ENCODE data around the gene TRAPPC2. TPM values are rescaled to one million over a fixed set of nuclear protein-coding genes. Genes with fewer than 3 reads are reported as not detected.

TRAPPC2 gene
- total and polyA plus RNA-seq, 4 donors = 3.1 to 12.3 (median 8.8) TPM

DNA sequence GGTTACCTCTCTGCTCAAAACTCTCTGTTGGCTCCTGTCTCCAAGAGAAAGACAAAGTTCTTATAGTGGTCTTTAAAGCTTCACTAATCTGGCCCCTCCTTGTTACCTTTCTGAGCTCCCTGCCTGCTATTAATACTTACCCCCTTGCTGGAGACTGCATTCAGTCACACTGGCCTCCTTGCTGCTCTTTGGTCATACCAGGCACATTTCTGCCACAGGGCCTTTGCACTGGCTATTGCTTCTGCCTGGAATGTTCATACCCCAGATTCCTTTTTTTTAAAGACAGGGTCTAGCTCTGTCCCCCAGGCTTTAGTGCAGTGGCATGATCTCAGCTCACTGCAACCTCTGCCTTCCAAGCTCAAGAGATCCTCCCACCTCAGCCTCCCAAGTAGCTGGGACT is 61.4 kb downstream of the TRAPPC2 start:
- H3K4me1 ChIP-seq (ENCODE audit: control insufficient read depth in 4 of 4, insufficient read depth in 4 of 4, low read length in 3 of 4) = no peaks in the 10 kb centered on the region
- peaks cover 0 to 3% (median 0%) of the 10 kb centered on the region in 4 donors for H3K9me3 ChIP-seq (ENCODE audit: control insufficient read depth in 4 of 4, low read length in 3 of 4)
- no peak for DNase-seq (ENCODE audit: low spot score)
- no peak overlapping the region for H3K4me3 ChIP-seq (ENCODE audit: low read depth in 1 of 3, low read length in 3 of 3)
- H3K27me3 ChIP-seq (ENCODE audit: control insufficient read depth in 4 of 4, insufficient read depth in 4 of 4, low read length in 3 of 4) = no peaks in the 10 kb centered on the region
- no peak overlapping the region for H3K9ac ChIP-seq (ENCODE audit: low read depth in 1 of 2, low read length in 2 of 2)
- H3K27ac ChIP-seq (ENCODE audit: low read depth in 1 of 2, low read length in 2 of 2) = no peak overlapping the region
- H3K36me3 ChIP-seq (ENCODE audit: control insufficient read depth in 4 of 4, insufficient read depth in 3 of 4, low read depth in 1 of 4, low read length in 3 of 4) = no peaks in the 10 kb centered on the region
- TF ChIP-seq, protein P1, sequence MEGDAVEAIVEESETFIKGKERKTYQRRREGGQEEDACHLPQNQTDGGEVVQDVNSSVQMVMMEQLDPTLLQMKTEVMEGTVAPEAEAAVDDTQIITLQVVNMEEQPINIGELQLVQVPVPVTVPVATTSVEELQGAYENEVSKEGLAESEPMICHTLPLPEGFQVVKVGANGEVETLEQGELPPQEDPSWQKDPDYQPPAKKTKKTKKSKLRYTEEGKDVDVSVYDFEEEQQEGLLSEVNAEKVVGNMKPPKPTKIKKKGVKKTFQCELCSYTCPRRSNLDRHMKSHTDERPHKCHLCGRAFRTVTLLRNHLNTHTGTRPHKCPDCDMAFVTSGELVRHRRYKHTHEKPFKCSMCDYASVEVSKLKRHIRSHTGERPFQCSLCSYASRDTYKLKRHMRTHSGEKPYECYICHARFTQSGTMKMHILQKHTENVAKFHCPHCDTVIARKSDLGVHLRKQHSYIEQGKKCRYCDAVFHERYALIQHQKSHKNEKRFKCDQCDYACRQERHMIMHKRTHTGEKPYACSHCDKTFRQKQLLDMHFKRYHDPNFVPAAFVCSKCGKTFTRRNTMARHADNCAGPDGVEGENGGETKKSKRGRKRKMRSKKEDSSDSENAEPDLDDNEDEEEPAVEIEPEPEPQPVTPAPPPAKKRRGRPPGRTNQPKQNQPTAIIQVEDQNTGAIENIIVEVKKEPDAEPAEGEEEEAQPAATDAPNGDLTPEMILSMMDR (IDR thresholded peaks at IDR 0.05; ENCODE audit: low read depth, low read length, missing input control) = no peak
- no peak for TF ChIP-seq HNF4G (IDR thresholded peaks at IDR 0.05)
- TF ChIP-seq, protein P2, sequence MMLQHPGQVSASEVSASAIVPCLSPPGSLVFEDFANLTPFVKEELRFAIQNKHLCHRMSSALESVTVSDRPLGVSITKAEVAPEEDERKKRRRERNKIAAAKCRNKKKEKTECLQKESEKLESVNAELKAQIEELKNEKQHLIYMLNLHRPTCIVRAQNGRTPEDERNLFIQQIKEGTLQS (IDR thresholded peaks at IDR 0.05) = no peak
- TF ChIP-seq, protein P3, sequence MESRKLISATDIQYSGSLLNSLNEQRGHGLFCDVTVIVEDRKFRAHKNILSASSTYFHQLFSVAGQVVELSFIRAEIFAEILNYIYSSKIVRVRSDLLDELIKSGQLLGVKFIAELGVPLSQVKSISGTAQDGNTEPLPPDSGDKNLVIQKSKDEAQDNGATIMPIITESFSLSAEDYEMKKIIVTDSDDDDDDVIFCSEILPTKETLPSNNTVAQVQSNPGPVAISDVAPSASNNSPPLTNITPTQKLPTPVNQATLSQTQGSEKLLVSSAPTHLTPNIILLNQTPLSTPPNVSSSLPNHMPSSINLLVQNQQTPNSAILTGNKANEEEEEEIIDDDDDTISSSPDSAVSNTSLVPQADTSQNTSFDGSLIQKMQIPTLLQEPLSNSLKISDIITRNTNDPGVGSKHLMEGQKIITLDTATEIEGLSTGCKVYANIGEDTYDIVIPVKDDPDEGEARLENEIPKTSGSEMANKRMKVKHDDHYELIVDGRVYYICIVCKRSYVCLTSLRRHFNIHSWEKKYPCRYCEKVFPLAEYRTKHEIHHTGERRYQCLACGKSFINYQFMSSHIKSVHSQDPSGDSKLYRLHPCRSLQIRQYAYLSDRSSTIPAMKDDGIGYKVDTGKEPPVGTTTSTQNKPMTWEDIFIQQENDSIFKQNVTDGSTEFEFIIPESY (IDR thresholded peaks at IDR 0.05) = no peak
- TF ChIP-seq RXRA (IDR thresholded peaks at IDR 0.05) = no peak
- TF ChIP-seq, protein P4, sequence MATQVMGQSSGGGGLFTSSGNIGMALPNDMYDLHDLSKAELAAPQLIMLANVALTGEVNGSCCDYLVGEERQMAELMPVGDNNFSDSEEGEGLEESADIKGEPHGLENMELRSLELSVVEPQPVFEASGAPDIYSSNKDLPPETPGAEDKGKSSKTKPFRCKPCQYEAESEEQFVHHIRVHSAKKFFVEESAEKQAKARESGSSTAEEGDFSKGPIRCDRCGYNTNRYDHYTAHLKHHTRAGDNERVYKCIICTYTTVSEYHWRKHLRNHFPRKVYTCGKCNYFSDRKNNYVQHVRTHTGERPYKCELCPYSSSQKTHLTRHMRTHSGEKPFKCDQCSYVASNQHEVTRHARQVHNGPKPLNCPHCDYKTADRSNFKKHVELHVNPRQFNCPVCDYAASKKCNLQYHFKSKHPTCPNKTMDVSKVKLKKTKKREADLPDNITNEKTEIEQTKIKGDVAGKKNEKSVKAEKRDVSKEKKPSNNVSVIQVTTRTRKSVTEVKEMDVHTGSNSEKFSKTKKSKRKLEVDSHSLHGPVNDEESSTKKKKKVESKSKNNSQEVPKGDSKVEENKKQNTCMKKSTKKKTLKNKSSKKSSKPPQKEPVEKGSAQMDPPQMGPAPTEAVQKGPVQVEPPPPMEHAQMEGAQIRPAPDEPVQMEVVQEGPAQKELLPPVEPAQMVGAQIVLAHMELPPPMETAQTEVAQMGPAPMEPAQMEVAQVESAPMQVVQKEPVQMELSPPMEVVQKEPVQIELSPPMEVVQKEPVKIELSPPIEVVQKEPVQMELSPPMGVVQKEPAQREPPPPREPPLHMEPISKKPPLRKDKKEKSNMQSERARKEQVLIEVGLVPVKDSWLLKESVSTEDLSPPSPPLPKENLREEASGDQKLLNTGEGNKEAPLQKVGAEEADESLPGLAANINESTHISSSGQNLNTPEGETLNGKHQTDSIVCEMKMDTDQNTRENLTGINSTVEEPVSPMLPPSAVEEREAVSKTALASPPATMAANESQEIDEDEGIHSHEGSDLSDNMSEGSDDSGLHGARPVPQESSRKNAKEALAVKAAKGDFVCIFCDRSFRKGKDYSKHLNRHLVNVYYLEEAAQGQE (IDR thresholded peaks at IDR 0.05) = no peak
- TF ChIP-seq GABPA (IDR thresholded peaks at IDR 0.05 in 1 of 2, conservative IDR thresholded peaks at IDR 0.05 in 1 of 2) = no peak
- no peak for TF ChIP-seq FOXA1 (IDR thresholded peaks at IDR 0.05)
- no peak for TF ChIP-seq RAD21 (IDR thresholded peaks at IDR 0.05)
- no peak for TF ChIP-seq EGR1 (IDR thresholded peaks at IDR 0.05; ENCODE audit: low read depth in 2 of 2)
- TF ChIP-seq, protein P5, sequence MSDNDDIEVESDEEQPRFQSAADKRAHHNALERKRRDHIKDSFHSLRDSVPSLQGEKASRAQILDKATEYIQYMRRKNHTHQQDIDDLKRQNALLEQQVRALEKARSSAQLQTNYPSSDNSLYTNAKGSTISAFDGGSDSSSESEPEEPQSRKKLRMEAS (IDR thresholded peaks at IDR 0.05) = no peak
- TF ChIP-seq NR2F2 (IDR thresholded peaks at IDR 0.05) = no peak
- TF ChIP-seq FOXA2 (IDR thresholded peaks at IDR 0.05) = no peak

DNA sequence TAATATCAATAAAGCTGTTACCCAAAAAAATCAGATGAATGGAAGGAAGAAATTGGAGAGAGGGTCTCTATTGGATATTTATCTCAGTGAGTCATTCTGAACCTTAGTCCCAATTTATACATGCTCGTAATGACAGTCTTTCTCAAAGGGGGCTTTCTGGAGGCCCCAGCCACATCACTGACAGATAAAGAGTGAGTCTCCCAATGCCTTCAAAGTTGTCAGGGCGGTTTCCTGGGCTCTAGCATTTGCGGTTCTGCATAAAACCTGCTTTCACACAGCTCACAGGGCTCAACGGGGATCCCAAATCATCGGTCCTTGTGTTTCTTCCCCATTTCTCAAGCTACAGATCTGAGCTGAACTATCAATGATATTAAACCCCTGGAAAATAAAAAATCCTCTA is 64.2 kb downstream of the TRAPPC2 start:
- WGBS = 89% methylated on average over 5 of the region's 5 CpGs
- no peak overlapping the region for H3K27ac ChIP-seq (ENCODE audit: low read depth in 1 of 2, low read length in 2 of 2)
- TF ChIP-seq HNF4G (IDR thresholded peaks at IDR 0.05) = no peak
- TF ChIP-seq RAD21 (IDR thresholded peaks at IDR 0.05) = no peak
- TF ChIP-seq EGR1 (IDR thresholded peaks at IDR 0.05; ENCODE audit: low read depth in 2 of 2) = no peak
- no peak for TF ChIP-seq TAF1 (conservative IDR thresholded peaks at IDR 0.05)
- TF ChIP-seq GABPA (IDR thresholded peaks at IDR 0.05 in 1 of 2, conservative IDR thresholded peaks at IDR 0.05 in 1 of 2) = no peak
- TF ChIP-seq HNF4A (conservative IDR thresholded peaks at IDR 0.05) = no peak
- no peak for TF ChIP-seq NR2F2 (IDR thresholded peaks at IDR 0.05)
- TF ChIP-seq, protein P4 (IDR thresholded peaks at IDR 0.05) = no peak
- no peak for TF ChIP-seq FOXA1 (IDR thresholded peaks at IDR 0.05)
- TF ChIP-seq JUND (IDR thresholded peaks at IDR 0.05) = no peak
- no peak for TF ChIP-seq SP1 (IDR thresholded peaks at IDR 0.05)
- no peak for TF ChIP-seq RXRA (IDR thresholded peaks at IDR 0.05)
- TF ChIP-seq YY1 (IDR thresholded peaks at IDR 0.05) = no peak
- TF ChIP-seq, protein P5 (IDR thresholded peaks at IDR 0.05) = no peak

More for the DNA sequence above, 64.2 kb downstream of the TRAPPC2 start:
- DNase-seq (ENCODE audit: low spot score) = no peak
- Histone ChIP-seq H3K9ac (ENCODE audit: low read depth in 1 of 2, low read length in 2 of 2) (no peak overlapping the region), H3K4me3 (ENCODE audit: low read depth in 1 of 3, low read length in 3 of 3) (no peak overlapping the region), H3K27me3 (ENCODE audit: control insufficient read depth in 4 of 4, insufficient read depth in 4 of 4, low read length in 3 of 4) (no peaks in the 10 kb centered on the region), H3K36me3 (ENCODE audit: control insufficient read depth in 4 of 4, insufficient read depth in 3 of 4, low read depth in 1 of 4, low read length in 3 of 4) (no peaks in the 10 kb centered on the region), H3K4me1 (ENCODE audit: control insufficient read depth in 4 of 4, insufficient read depth in 4 of 4, low read length in 3 of 4) (peaks cover 0 to 2% (median 0%) of the 10 kb centered on the region in 4 donors), H3K9me3 (ENCODE audit: control insufficient read depth in 4 of 4, low read length in 3 of 4) (peaks cover 0 to 3% (median 0%) of the 10 kb centered on the region in 4 donors)
